ENCODE measurements around the gene KRTAP10-3.
A peak's percentile ranks its signal among the peaks of the same experiment; 100 is the strongest.
"Not testable (repeated sequence)": the region's sequence is repeated elsewhere in the genome, so short reads cannot be mapped to it uniquely, and the experiment has no call there.

Gene KRTAP10-3

GRCh38 chr21:44578371-44579055 lies 19.9 kb upstream of the KRTAP10-3 start:
- H3K4me3 ChIP-seq (replicated peaks in 1 of 2; ENCODE audit: low read depth in 2 of 2, low read length in 2 of 2): no peak overlapping the region
- no peak for DNase-seq (ENCODE audit: low read depth in 2 of 2)
- no peak for TF ChIP-seq CTCF (IDR thresholded peaks at IDR 0.05; ENCODE audit: low read depth, low read length)

- DNase-seq (ENCODE audit: low read depth in 2 of 2): no peak
- TF ChIP-seq CTCF (IDR thresholded peaks at IDR 0.05; ENCODE audit: low read depth, low read length): no peak
- H3K4me3 ChIP-seq (replicated peaks in 1 of 2; ENCODE audit: low read depth in 2 of 2, low read length in 2 of 2): no peak overlapping the region
These were observed 17.4 kb upstream of the KRTAP10-3 start for GRCh38 chr21:44576025-44576420.

DNA sequence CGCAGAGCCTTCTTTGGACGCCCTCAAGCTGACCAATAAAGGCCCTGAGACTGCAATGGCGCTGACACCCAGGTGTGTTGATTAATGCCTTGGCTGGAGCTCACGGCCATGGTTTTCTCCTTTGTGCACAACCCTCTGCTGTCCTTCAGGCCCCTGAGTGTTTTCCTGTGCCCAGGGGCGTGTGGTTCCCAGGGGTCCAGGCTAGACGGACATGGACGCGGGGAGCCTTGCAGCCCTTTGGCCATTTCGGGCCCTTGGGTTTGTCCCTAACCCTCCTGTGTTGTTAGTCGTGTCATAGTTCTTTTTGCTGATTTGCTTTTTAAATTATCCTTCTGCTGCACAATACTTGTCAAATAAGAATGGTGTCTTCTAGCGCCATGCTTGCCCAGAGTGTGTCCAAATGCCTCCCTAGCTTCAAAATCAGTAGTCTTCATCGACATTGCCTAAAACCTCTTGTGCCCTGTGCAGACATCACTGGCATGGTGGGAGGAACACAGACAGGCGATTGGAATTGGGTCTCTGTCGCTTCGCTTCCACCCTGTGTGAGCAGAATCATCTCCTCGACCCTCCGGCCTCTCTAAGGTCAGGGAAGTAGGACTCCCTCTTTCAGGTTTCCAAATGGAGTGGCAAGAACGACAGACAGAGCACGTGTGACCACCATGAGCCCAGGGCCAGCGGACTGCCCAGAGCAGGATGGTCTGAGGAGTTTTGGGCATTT lies 16.9 kb upstream of the KRTAP10-3 start:
- TF ChIP-seq CTCF (IDR thresholded peaks at IDR 0.05; ENCODE audit: low read depth, low read length): no peak
- H3K4me3 ChIP-seq (replicated peaks in 1 of 2; ENCODE audit: low read depth in 2 of 2, low read length in 2 of 2): no peak overlapping the region
- DNase-seq (ENCODE audit: low read depth in 2 of 2): no peak

DNA sequence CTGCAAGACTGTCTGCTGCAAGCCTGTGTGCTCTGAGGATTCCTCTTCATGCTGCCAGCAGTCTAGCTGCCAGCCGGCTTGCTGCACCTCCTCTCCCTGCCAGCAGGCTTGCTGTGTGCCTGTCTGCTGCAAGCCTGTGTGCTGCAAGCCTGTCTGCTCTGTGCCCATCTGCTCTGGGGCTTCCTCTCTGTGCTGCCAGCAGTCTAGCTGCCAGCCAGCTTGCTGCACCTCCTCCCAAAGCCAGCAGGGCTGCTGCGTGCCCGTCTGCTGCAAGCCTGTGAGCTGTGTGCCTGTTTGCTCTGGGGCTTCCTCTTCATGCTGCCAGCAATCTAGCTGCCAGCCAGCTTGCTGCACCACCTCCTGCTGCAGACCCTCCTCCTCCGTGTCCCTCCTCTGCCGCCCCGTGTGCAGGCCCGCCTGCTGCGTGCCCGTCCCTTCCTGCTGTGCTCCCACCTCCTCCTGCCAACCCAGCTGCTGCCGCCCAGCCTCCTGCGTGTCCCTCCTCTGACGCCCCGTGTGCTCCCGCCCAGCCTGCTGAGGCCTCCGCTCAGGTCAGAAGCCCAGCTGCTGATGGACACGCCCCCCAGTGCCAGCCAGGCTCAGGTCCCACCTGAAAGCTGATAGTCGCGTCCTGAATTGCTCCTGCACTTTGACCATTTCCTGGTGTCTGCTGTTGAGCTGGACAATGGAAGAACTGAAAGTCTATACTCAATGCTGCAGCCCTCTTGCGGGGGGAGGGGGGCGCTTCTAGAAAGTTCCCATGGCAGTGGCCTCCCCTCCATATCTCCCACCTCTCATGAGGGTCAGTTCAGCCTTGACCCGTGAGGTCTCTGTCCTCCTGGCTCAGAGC lies 16.1 kb upstream of the KRTAP10-3 start:
- no peak overlapping the region for H3K4me3 ChIP-seq (replicated peaks in 1 of 2; ENCODE audit: low read depth in 2 of 2, low read length in 2 of 2)
- DNase-seq (ENCODE audit: low read depth in 2 of 2): no peak
- TF ChIP-seq CTCF (IDR thresholded peaks at IDR 0.05; ENCODE audit: low read depth, low read length): no peak

- not testable (repeated sequence) for DNase-seq (ENCODE audit: low read depth in 2 of 2); H3K4me3 ChIP-seq (replicated peaks in 1 of 2; ENCODE audit: low read depth in 2 of 2, low read length in 2 of 2)
These were observed 15.2 kb upstream of the KRTAP10-3 start, which contains the start of gene KRTAP10-4 for GRCh38 chr21:44573630-44574456. Gene KRTAP10-4 (plus strand): TSS chr21:44573729. CDS start chr21:44573759, 30 bp downstream.

DNA sequence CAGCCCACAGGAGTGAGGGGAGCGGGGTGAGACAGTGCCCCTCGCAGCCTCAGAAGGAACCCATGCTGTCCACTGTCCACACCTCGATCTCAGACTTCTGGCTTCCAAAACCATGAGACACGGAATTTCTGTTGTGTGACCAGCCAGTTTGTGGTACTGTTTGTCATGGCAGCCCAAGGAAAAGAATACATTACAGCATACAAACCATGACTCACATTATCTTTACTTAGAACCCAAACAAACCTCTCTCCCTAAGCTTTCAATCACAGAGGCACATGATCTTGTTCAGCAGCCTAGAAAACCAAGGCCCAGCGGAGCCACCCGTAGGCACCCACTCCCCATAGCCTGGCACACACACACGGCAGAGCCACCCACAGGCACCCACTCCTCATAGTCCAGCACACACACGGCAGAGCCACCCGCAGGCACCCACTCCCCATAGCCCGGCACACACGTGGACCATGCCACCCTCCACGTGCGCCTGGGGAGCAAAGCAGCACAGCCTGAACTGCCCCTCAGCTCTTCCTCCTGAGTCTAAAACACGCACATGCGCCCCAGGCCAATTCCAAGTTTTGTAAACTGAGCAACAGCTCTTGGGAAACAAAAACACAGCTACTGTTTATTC lies 14.5 kb upstream of the KRTAP10-3 start:
- H3K4me3 ChIP-seq (replicated peaks in 1 of 2; ENCODE audit: low read depth in 2 of 2, low read length in 2 of 2): no peak overlapping the region
- DNase-seq (ENCODE audit: low read depth in 2 of 2): peak in 1 of 2 donors; percentile 21
- no peak for TF ChIP-seq CTCF (IDR thresholded peaks at IDR 0.05; ENCODE audit: low read depth, low read length)

Data from cardiac fibroblast (primary cell).